ENCODE measurements around the gene HIVEP3. TPM values are rescaled to one million over a fixed set of nuclear protein-coding genes. Genes with fewer than 3 reads are reported as not detected.

The HIVEP3 gene
- total and polyA plus RNA-seq, 2 experiments from 2014 or later = 0.57 to 5.9 TPM

- no peak for DNase-seq (ENCODE audit: low spot score)
- Histone ChIP-seq H3K9me2 (replicated peaks; ENCODE audit: insufficient read depth) (no peaks in the 10 kb centered on the region), H3K27ac (no peak overlapping the region), H3K9me3 (ENCODE audit: low read depth) (no peaks in the 10 kb centered on the region), H3K27me3 (no peaks in the 10 kb centered on the region), H3K36me3 (replicated peaks; ENCODE audit: insufficient read depth, low read depth) (no peaks in the 10 kb centered on the region), H2AFZ (no peak overlapping the region), H4K20me1 (ENCODE audit: insufficient read depth, poor library complexity, severe bottlenecking) (no peaks in the 10 kb centered on the region), H3K79me2 (no peaks in the 10 kb centered on the region), H3K4me3 (no peak overlapping the region), H3K4me2 (no peak overlapping the region), H3K4me1 (ENCODE audit: insufficient read depth) (no peaks in the 10 kb centered on the region)
- WGBS (ENCODE audit: low lambda C conversion rate, missing lambda C conversion rate) = 91% methylated on average over 3 of the region's 3 CpGs
- no peak for TF ChIP-seq EZH2 (IDR thresholded peaks at IDR 0.05; ENCODE audit: borderline replicate concordance)
- no peak for TF ChIP-seq CTCF (IDR thresholded peaks at IDR 0.05; ENCODE audit: poor library complexity)
- no peak for TF ChIP-seq EZH2phosphoT487 (IDR thresholded peaks at IDR 0.05; ENCODE audit: low read depth, severe bottlenecking, unreplicated experiment)
These were observed 35.2 kb downstream of the HIVEP3 start for GRCh38 chr1:41883507-41883906.

- H3K36me3 ChIP-seq (replicated peaks; ENCODE audit: insufficient read depth, low read depth) = no peaks in the 10 kb centered on the region
- H4K20me1 ChIP-seq (ENCODE audit: insufficient read depth, poor library complexity, severe bottlenecking) = no peaks in the 10 kb centered on the region
- H3K9me2 ChIP-seq (replicated peaks; ENCODE audit: insufficient read depth) = no peaks in the 10 kb centered on the region
- H3K27me3 ChIP-seq = no peaks in the 10 kb centered on the region
- H3K27ac ChIP-seq = peak overlapping the region; percentile 39
- H2AFZ ChIP-seq = no peak overlapping the region
- H3K79me2 ChIP-seq = no peaks in the 10 kb centered on the region
- H3K4me2 ChIP-seq = peak overlapping the region; percentile 43
- H3K4me1 ChIP-seq (ENCODE audit: insufficient read depth) = no peaks in the 10 kb centered on the region
- H3K9me3 ChIP-seq (ENCODE audit: low read depth) = no peaks in the 10 kb centered on the region
- TF ChIP-seq CTCF (IDR thresholded peaks at IDR 0.05; ENCODE audit: poor library complexity) = no peak
- TF ChIP-seq EZH2 (IDR thresholded peaks at IDR 0.05; ENCODE audit: borderline replicate concordance) = no peak
- TF ChIP-seq EZH2phosphoT487 (IDR thresholded peaks at IDR 0.05; ENCODE audit: low read depth, severe bottlenecking, unreplicated experiment) = no peak
- no peak for DNase-seq (ENCODE audit: low spot score)
- H3K4me3 ChIP-seq = no peak overlapping the region
These were observed 36.2 kb downstream of the HIVEP3 start for GRCh38 chr1:41882486-41882885.

DNA sequence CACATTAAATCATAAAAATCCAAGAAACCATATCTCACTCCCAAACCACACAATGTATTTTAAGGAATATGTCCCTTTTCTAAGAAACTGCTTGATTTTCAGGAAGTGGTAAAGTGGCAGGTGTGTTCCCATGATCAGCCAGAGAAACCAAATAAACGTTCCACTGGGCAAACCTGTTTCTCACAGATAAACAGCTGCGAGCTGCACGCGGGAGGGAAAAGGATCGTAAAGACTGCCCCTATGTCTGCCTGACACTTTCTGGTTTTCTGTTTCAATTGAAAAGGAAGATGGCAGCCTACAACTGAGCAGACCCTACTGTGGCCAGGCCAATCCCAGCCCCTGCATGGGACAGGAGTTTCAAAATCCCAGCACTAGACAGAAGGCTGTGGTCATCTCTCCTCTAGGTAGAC is 36.6 kb downstream of the HIVEP3 start:
- H3K79me2 ChIP-seq = no peaks in the 10 kb centered on the region
- no peaks in the 10 kb centered on the region for H3K9me3 ChIP-seq (ENCODE audit: low read depth)
- H2AFZ ChIP-seq = no peak overlapping the region
- H3K4me2 ChIP-seq = peak overlapping the region; percentile 43
- no peaks in the 10 kb centered on the region for H3K27me3 ChIP-seq
- H3K4me1 ChIP-seq (ENCODE audit: insufficient read depth) = no peaks in the 10 kb centered on the region
- H3K27ac ChIP-seq = peak overlapping the region; percentile 39
- H3K36me3 ChIP-seq (replicated peaks; ENCODE audit: insufficient read depth, low read depth) = no peaks in the 10 kb centered on the region
- no peaks in the 10 kb centered on the region for H4K20me1 ChIP-seq (ENCODE audit: insufficient read depth, poor library complexity, severe bottlenecking)
- peak; percentile 38 for DNase-seq (ENCODE audit: low spot score)
- 34% methylated on average over 5 of the region's 5 CpGs for WGBS (ENCODE audit: low lambda C conversion rate, missing lambda C conversion rate)
- no peak for TF ChIP-seq CTCF (IDR thresholded peaks at IDR 0.05; ENCODE audit: poor library complexity)
- TF ChIP-seq EZH2 (IDR thresholded peaks at IDR 0.05; ENCODE audit: borderline replicate concordance) = no peak
- TF ChIP-seq EZH2phosphoT487 (IDR thresholded peaks at IDR 0.05; ENCODE audit: low read depth, severe bottlenecking, unreplicated experiment) = no peak
- H3K9me2 ChIP-seq (replicated peaks; ENCODE audit: insufficient read depth) = no peaks in the 10 kb centered on the region
- no peak overlapping the region for H3K4me3 ChIP-seq
